ACC112 (cell line): Measurements from ENCODE around the gene SDCCAG8.

Source experiments
- H2AFZ ChIP-seq: fragments of 200-600 bp; sonication (generic); one replicate; pipeline ENCODE4 v1.6.0; 2017; ENCODE audit warnings: antibody characterized with exemption, low read length; ENCODE audit not compliant: unreplicated experiment
- H3K27ac ChIP-seq: fragments of 200-600 bp; sonication (generic); 2 replicates; pipeline ENCODE4 v1.5.1; 2014; ENCODE audit warnings: low read depth, mild to moderate bottlenecking, antibody characterized with exemption, low read length, moderate library complexity
- H3K27me3 ChIP-seq: fragments of 200-600 bp; sonication (generic); 2 replicates; pipeline ENCODE4 v1.6.1; 2014; ENCODE audit warnings: mild to moderate bottlenecking, antibody characterized with exemption, low read length, moderate library complexity, mixed read lengths; ENCODE audit not compliant: insufficient read depth
- H3K36me3 ChIP-seq: fragments of 200-600 bp; sonication (generic); 2 replicates; pipeline ENCODE4 v1.6.1; 2016; ENCODE audit warnings: mild to moderate bottlenecking, antibody characterized with exemption, low read length, moderate library complexity, mixed read lengths; ENCODE audit not compliant: insufficient read depth
- H3K4me1 ChIP-seq: fragments of 200-600 bp; sonication (generic); one replicate; pipeline ENCODE4 v1.6.1; 2016; ENCODE audit warnings: low read length, mixed read lengths; ENCODE audit not compliant: insufficient read depth, unreplicated experiment, control insufficient read depth
- H3K4me3 ChIP-seq: fragments of 200-600 bp; sonication (generic); 2 replicates; pipeline ENCODE4 v1.5.1; 2014; ENCODE audit warnings: mild to moderate bottlenecking, low read depth, low read length
- H3K79me2 ChIP-seq: fragments of 200-600 bp; sonication (generic); one replicate; pipeline ENCODE4 v1.6.0; 2016; ENCODE audit warnings: low read length; ENCODE audit not compliant: control insufficient read depth, unreplicated experiment, insufficient read depth

SDCCAG8 gene

GRCh38 chr1:243414152-243414494 lies 158.3 kb downstream of the SDCCAG8 start:
- peaks cover 11% of the 10 kb centered on the region; the same call in 1 of the 2 replicates for H3K36me3 ChIP-seq
- H3K4me1 ChIP-seq, result no peaks in the 10 kb centered on the region
- no peak overlapping the region for H3K4me3 ChIP-seq
- no peaks in the 10 kb centered on the region for H3K27me3 ChIP-seq
- H2AFZ ChIP-seq, result no peak overlapping the region
- no peaks in the 10 kb centered on the region for H3K79me2 ChIP-seq
- no peak overlapping the region for H3K27ac ChIP-seq

GRCh38 chr1:243415663-243416408 lies 160.0 kb downstream of the SDCCAG8 start:
- Histone ChIP-seq H2AFZ (no peak overlapping the region), H3K4me1 (no peaks in the 10 kb centered on the region), H3K27ac (no peak overlapping the region), H3K27me3 (no peaks in the 10 kb centered on the region), H3K36me3 (peaks cover 11% of the 10 kb centered on the region; the same call in 1 of the 2 replicates), H3K4me3 (no peak overlapping the region), H3K79me2 (no peaks in the 10 kb centered on the region)

GRCh38 chr1:243416495-243416894 lies 160.7 kb downstream of the SDCCAG8 start:
- H3K4me1 ChIP-seq, result no peaks in the 10 kb centered on the region
- no peak overlapping the region for H3K27ac ChIP-seq
- H3K79me2 ChIP-seq, result no peaks in the 10 kb centered on the region
- H2AFZ ChIP-seq, result no peak overlapping the region
- H3K4me3 ChIP-seq, result no peak overlapping the region
- peaks cover 11% of the 10 kb centered on the region; the same call in 1 of the 2 replicates for H3K36me3 ChIP-seq
- no peaks in the 10 kb centered on the region for H3K27me3 ChIP-seq

- H3K27me3 ChIP-seq, result no peaks in the 10 kb centered on the region
- H3K36me3 ChIP-seq, result peaks cover 11% of the 10 kb centered on the region; the same call in 1 of the 2 replicates
- no peaks in the 10 kb centered on the region for H3K79me2 ChIP-seq
- no peak overlapping the region for H3K27ac ChIP-seq
- no peak overlapping the region for H2AFZ ChIP-seq
- no peak overlapping the region for H3K4me3 ChIP-seq
- H3K4me1 ChIP-seq, result no peaks in the 10 kb centered on the region
Observed at GRCh38 chr1:243420016-243420945, 164.4 kb downstream of the SDCCAG8 start.

- Histone ChIP-seq H3K4me1 (no peaks in the 10 kb centered on the region), H3K4me3 (no peak overlapping the region), H3K36me3 (peaks cover 12% of the 10 kb centered on the region; the same call in 1 of the 2 replicates), H3K27me3 (no peaks in the 10 kb centered on the region), H2AFZ (no peak overlapping the region), H3K79me2 (no peaks in the 10 kb centered on the region), H3K27ac (no peak overlapping the region)
Observed at GRCh38 chr1:243420946-243421685, 165.3 kb downstream of the SDCCAG8 start.

- Histone ChIP-seq H3K79me2 (no peaks in the 10 kb centered on the region), H3K27me3 (no peaks in the 10 kb centered on the region), H3K27ac (no peak overlapping the region), H3K4me1 (no peaks in the 10 kb centered on the region), H2AFZ (no peak overlapping the region), H3K36me3 (peaks cover 18% of the 10 kb centered on the region), H3K4me3 (no peak overlapping the region)
Observed at GRCh38 chr1:243421784-243422183, 165.9 kb downstream of the SDCCAG8 start.

GRCh38 chr1:243422362-243422761 lies 166.5 kb downstream of the SDCCAG8 start:
- H3K4me3 ChIP-seq, result no peak overlapping the region
- peaks cover 20% of the 10 kb centered on the region for H3K36me3 ChIP-seq
- H3K27ac ChIP-seq, result no peak overlapping the region
- no peaks in the 10 kb centered on the region for H3K79me2 ChIP-seq
- H3K27me3 ChIP-seq, result no peaks in the 10 kb centered on the region
- H2AFZ ChIP-seq, result no peak overlapping the region
- H3K4me1 ChIP-seq, result no peaks in the 10 kb centered on the region

DNA sequence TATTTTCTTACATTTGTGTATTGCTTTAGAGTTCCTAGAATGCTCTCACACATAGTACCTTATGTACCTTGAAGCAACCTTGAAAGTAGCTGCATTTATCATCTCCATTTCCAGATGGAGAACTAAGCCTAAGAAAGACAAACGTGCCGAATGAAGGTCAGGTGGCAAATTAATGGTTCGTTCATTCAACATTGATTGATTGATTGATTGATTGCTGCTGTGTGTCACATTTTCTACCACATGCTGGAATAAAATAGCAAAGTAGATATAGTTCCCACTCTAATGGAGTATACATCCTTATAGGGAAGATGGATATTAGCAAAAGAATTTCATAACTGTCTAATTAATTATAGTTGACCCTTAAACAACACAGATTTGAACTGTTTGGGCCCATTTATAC lies 172.2 kb downstream of the SDCCAG8 start:
- no peaks in the 10 kb centered on the region for H3K79me2 ChIP-seq
- H3K4me3 ChIP-seq, result no peak overlapping the region
- no peaks in the 10 kb centered on the region for H3K27me3 ChIP-seq
- no peaks in the 10 kb centered on the region for H3K4me1 ChIP-seq
- H3K36me3 ChIP-seq, result peaks cover 27% of the 10 kb centered on the region
- no peak overlapping the region for H2AFZ ChIP-seq
- no peak overlapping the region for H3K27ac ChIP-seq

- no peak overlapping the region for H3K27ac ChIP-seq
- no peaks in the 10 kb centered on the region for H3K4me1 ChIP-seq
- no peaks in the 10 kb centered on the region for H3K79me2 ChIP-seq
- H3K27me3 ChIP-seq, result no peaks in the 10 kb centered on the region
- H3K36me3 ChIP-seq, result peaks cover 27% of the 10 kb centered on the region
- no peak overlapping the region for H2AFZ ChIP-seq
- H3K4me3 ChIP-seq, result no peak overlapping the region
Observed at GRCh38 chr1:243428617-243429342, 172.9 kb downstream of the SDCCAG8 start.

- Histone ChIP-seq H3K4me1 (no peaks in the 10 kb centered on the region), H3K36me3 (peaks cover 22% of the 10 kb centered on the region), H3K79me2 (no peaks in the 10 kb centered on the region), H2AFZ (no peak overlapping the region), H3K4me3 (no peak overlapping the region), H3K27ac (no peak overlapping the region), H3K27me3 (no peaks in the 10 kb centered on the region)
Observed at GRCh38 chr1:243431591-243431990, 175.8 kb downstream of the SDCCAG8 start.
